Stimulated activated naive CD8-positive, alpha-beta T cell treated with anti-CD3 and anti-CD28 coated beads, Interleukin-15, Interleukin-2, amounts not matched to agents 100 U/mL and 50 U/mL, for 24 hours (primary cell): ENCODE data around the gene FLNB.

Source experiments
- ATAC-seq: fragments of 150-1000 bp; cut with Tn5 transposase; one replicate; pipeline ENCODE4 v1.10.0; 2021
- DNase-seq: peaks from one replicate; pipeline ENCODE4 v3.0.0; 2021

Gene FLNB

GRCh38 chr3:58105196-58105595 lies 97.0 kb downstream of the FLNB start:
- no peak for ATAC-seq
- no peak for DNase-seq

GRCh38 chr3:58106061-58106460 lies 97.8 kb downstream of the FLNB start:
- ATAC-seq (no peak), DNase-seq (no peak)

GRCh38 chr3:58106640-58107039 lies 98.4 kb downstream of the FLNB start:
- DNase-seq (no peak), ATAC-seq (no peak)

- DNase-seq (no peak), ATAC-seq (no peak)
Observed at GRCh38 chr3:58107597-58107996, 99.4 kb downstream of the FLNB start.

GRCh38 chr3:58109752-58110151 lies 101.5 kb downstream of the FLNB start:
- DNase-seq (no peak), ATAC-seq (no peak)

- peak; percentile 14 for DNase-seq
Observed at GRCh38 chr3:58111513-58112184, 103.4 kb downstream of the FLNB start.

GRCh38 chr3:58112185-58112535 lies 103.9 kb downstream of the FLNB start:
- ATAC-seq (no peak), DNase-seq (no peak)

More at GRCh38 chr3:58111513-58112184, 103.4 kb downstream of the FLNB start:
- peak; percentile 22 for ATAC-seq

GRCh38 chr3:58115175-58115574 lies 107.0 kb downstream of the FLNB start:
- ATAC-seq, result no peak
- DNase-seq, result no peak

- DNase-seq, result peak; percentile 41
- peak; percentile 79 for ATAC-seq
Observed at GRCh38 chr3:58116161-58116955, 108.1 kb downstream of the FLNB start.

GRCh38 chr3:58116985-58117384 lies 108.8 kb downstream of the FLNB start:
- DNase-seq (no peak), ATAC-seq (no peak)

GRCh38 chr3:58117561-58118181 lies 109.4 kb downstream of the FLNB start:
- DNase-seq (no peak), ATAC-seq (no peak)

- DNase-seq (no peak), ATAC-seq (no peak)
Observed at GRCh38 chr3:58119186-58119585, 111.0 kb downstream of the FLNB start.

- ATAC-seq (no peak), DNase-seq (no peak)
Observed at GRCh38 chr3:58120075-58120812, 112.0 kb downstream of the FLNB start.

- DNase-seq (no peak), ATAC-seq (no peak)
Observed at GRCh38 chr3:58121183-58121582, 113.0 kb downstream of the FLNB start.

GRCh38 chr3:58122936-58123700 lies 114.9 kb downstream of the FLNB start:
- DNase-seq, result no peak
- ATAC-seq, result no peak

- no peak for ATAC-seq
- no peak for DNase-seq
Observed at GRCh38 chr3:58124387-58124786, 116.2 kb downstream of the FLNB start.

GRCh38 chr3:58129041-58129770 lies 121.0 kb downstream of the FLNB start:
- no peak for ATAC-seq
- no peak for DNase-seq

GRCh38 chr3:58130591-58130990 lies 122.4 kb downstream of the FLNB start:
- ATAC-seq (no peak), DNase-seq (no peak)

- DNase-seq (no peak), ATAC-seq (no peak)
Observed at GRCh38 chr3:58131101-58131825, 123.0 kb downstream of the FLNB start.

GRCh38 chr3:58132850-58133249 lies 124.6 kb downstream of the FLNB start:
- no peak for DNase-seq
- no peak for ATAC-seq
